Fibroblast of mammary gland (primary cell): ENCODE data around the gene TBC1D14.

Source experiments
- DNase-seq: peaks from one replicate; pipeline ENCODE4 v3.0.0-alpha.2; 2010; ENCODE audit warnings: low read depth
- H3K4me3 ChIP-seq: 2 replicates; pipeline ENCODE4 v1.5.1; 2011; ENCODE audit warnings: low read depth, mild to moderate bottlenecking, low read length, moderate library complexity; ENCODE audit not compliant: control insufficient read depth
- CTCF ChIP-seq: conservative IDR thresholded peaks from 2 replicates; pipeline ENCODE4 v1.5.1; 2011; ENCODE audit warnings: low read depth, low read length, inconsistent platforms; ENCODE audit not compliant: control insufficient read depth, insufficient read depth

Gene TBC1D14

GRCh38 chr4:6999172-7000086 lies 89.8 kb downstream of the TBC1D14 start:
- no peak for TF ChIP-seq CTCF
- no peak overlapping the region for H3K4me3 ChIP-seq
- DNase-seq: no peak

GRCh38 chr4:7000421-7001176 lies 91.0 kb downstream of the TBC1D14 start:
- H3K4me3 ChIP-seq: no peak overlapping the region
- no peak for TF ChIP-seq CTCF
- no peak for DNase-seq

GRCh38 chr4:7001271-7001670 lies 91.6 kb downstream of the TBC1D14 start:
- DNase-seq: no peak
- TF ChIP-seq CTCF: no peak
- H3K4me3 ChIP-seq: no peak overlapping the region

GRCh38 chr4:7002336-7002735 lies 92.7 kb downstream of the TBC1D14 start:
- no peak overlapping the region for H3K4me3 ChIP-seq
- DNase-seq: no peak
- TF ChIP-seq CTCF: no peak

GRCh38 chr4:7003176-7003878 lies 93.7 kb downstream of the TBC1D14 start:
- H3K4me3 ChIP-seq: no peak overlapping the region
- TF ChIP-seq CTCF: no peak
- no peak for DNase-seq

GRCh38 chr4:7003879-7004240 lies 94.2 kb downstream of the TBC1D14 start:
- no peak for DNase-seq
- no peak overlapping the region for H3K4me3 ChIP-seq
- no peak for TF ChIP-seq CTCF
